B cell (primary cell): Measurements from ENCODE around the gene AP1S2.

ENCODE experiments used
- EZH2 ChIP-seq: IDR thresholded peaks from 2 replicates; pipeline ENCODE4 v1.6.1; 2012; ENCODE audit warnings: borderline replicate concordance, low read depth, mild to moderate bottlenecking, moderate library complexity, low read length; ENCODE audit not compliant: insufficient read depth, poor library complexity, severe bottlenecking
- TF ChIP-seq, protein P1 (sequence below): fragments of 200-600 bp; IDR thresholded peaks from one replicate; pipeline ENCODE4 v1.8.0; 2022; ENCODE audit warnings: antibody characterized with exemption, mild to moderate bottlenecking

- TF ChIP-seq, protein P1, sequence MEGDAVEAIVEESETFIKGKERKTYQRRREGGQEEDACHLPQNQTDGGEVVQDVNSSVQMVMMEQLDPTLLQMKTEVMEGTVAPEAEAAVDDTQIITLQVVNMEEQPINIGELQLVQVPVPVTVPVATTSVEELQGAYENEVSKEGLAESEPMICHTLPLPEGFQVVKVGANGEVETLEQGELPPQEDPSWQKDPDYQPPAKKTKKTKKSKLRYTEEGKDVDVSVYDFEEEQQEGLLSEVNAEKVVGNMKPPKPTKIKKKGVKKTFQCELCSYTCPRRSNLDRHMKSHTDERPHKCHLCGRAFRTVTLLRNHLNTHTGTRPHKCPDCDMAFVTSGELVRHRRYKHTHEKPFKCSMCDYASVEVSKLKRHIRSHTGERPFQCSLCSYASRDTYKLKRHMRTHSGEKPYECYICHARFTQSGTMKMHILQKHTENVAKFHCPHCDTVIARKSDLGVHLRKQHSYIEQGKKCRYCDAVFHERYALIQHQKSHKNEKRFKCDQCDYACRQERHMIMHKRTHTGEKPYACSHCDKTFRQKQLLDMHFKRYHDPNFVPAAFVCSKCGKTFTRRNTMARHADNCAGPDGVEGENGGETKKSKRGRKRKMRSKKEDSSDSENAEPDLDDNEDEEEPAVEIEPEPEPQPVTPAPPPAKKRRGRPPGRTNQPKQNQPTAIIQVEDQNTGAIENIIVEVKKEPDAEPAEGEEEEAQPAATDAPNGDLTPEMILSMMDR: no peak
- TF ChIP-seq EZH2: no peak
These were observed 48.6 kb upstream of the AP1S2 start for GRCh38 chrX:15903186-15903681.
